Brain microvascular endothelial cell (primary cell): ENCODE measurements around the gene MYH7B.

Source experiments
- DNase-seq: peaks from one replicate; pipeline ENCODE4 v3.0.0-alpha.2; 2020
- H3K27ac ChIP-seq: fragments of 250-450 bp; sonication (Bioruptor Pico); 2 replicates; pipeline ENCODE4 v1.5.1; 2020; ENCODE audit warnings: mild to moderate bottlenecking, moderate library complexity
- H3K27me3 ChIP-seq: fragments of 250-450 bp; sonication (Bioruptor Pico); replicated peaks from 2 replicates; pipeline ENCODE4 v1.5.1; 2020; ENCODE audit warnings: mild to moderate bottlenecking
- H3K36me3 ChIP-seq: fragments of 250-450 bp; sonication (Bioruptor Pico); replicated peaks from 2 replicates; pipeline ENCODE4 v1.5.1; 2020; ENCODE audit warnings: mild to moderate bottlenecking
- H3K4me3 ChIP-seq: 2 replicates; pipeline ENCODE4 v1.5.1; 2011; ENCODE audit warnings: low read depth, mild to moderate bottlenecking, control low read depth, low read length, moderate library complexity
- in situ Hi-C: cut with HindIII; loops from 2 replicates; pipeline ENCODE4 v1.10.0; 2017; ENCODE audit warnings: low sequenced_read_pairs, low pct_ligation_motif_present
- TF ChIP-seq, protein P1 (sequence below): IDR thresholded peaks from 2 replicates; pipeline ENCODE4 v1.5.1; 2011; ENCODE audit warnings: low read depth, mild to moderate bottlenecking, moderate library complexity, low read length, control low read depth, inconsistent platforms; ENCODE audit errors: missing control alignments

The MYH7B gene

GRCh38 chr20:34926581-34926980 lies 29.1 kb upstream of the MYH7B start:
- TF ChIP-seq, protein P1, sequence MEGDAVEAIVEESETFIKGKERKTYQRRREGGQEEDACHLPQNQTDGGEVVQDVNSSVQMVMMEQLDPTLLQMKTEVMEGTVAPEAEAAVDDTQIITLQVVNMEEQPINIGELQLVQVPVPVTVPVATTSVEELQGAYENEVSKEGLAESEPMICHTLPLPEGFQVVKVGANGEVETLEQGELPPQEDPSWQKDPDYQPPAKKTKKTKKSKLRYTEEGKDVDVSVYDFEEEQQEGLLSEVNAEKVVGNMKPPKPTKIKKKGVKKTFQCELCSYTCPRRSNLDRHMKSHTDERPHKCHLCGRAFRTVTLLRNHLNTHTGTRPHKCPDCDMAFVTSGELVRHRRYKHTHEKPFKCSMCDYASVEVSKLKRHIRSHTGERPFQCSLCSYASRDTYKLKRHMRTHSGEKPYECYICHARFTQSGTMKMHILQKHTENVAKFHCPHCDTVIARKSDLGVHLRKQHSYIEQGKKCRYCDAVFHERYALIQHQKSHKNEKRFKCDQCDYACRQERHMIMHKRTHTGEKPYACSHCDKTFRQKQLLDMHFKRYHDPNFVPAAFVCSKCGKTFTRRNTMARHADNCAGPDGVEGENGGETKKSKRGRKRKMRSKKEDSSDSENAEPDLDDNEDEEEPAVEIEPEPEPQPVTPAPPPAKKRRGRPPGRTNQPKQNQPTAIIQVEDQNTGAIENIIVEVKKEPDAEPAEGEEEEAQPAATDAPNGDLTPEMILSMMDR: no peak
- Histone ChIP-seq H3K27me3 (no peaks in the 10 kb centered on the region), H3K36me3 (peaks cover 48% of the 10 kb centered on the region), H3K4me3 (no peak overlapping the region), H3K27ac (no peak overlapping the region)
- no peak for DNase-seq
- in situ Hi-C loops: no loop called here

- in situ Hi-C loops: no loop called here
- Histone ChIP-seq H3K4me3 (no peak overlapping the region), H3K27ac (no peak overlapping the region), H3K36me3 (peaks cover 48% of the 10 kb centered on the region), H3K27me3 (no peaks in the 10 kb centered on the region)
- TF ChIP-seq, protein P1: no peak
- DNase-seq: no peak
Measured at GRCh38 chr20:34927736-34928135, 27.9 kb upstream of the MYH7B start.

- H3K27ac ChIP-seq: no peak overlapping the region
- peaks cover 50% of the 10 kb centered on the region for H3K36me3 ChIP-seq
- in situ Hi-C loops: no loop called here
- H3K4me3 ChIP-seq: no peak overlapping the region
- no peaks in the 10 kb centered on the region for H3K27me3 ChIP-seq
- no peak for DNase-seq
- TF ChIP-seq, protein P1: no peak
Measured at GRCh38 chr20:34928411-34928810, 27.3 kb upstream of the MYH7B start.

- TF ChIP-seq, protein P1: no peak
- H3K36me3 ChIP-seq: peaks cover 51% of the 10 kb centered on the region
- H3K27me3 ChIP-seq: no peaks in the 10 kb centered on the region
- in situ Hi-C loops: no loop called here
- no peak overlapping the region for H3K27ac ChIP-seq
- no peak for DNase-seq
- no peak overlapping the region for H3K4me3 ChIP-seq
Measured at GRCh38 chr20:34931771-34932170, 23.9 kb upstream of the MYH7B start.

DNA sequence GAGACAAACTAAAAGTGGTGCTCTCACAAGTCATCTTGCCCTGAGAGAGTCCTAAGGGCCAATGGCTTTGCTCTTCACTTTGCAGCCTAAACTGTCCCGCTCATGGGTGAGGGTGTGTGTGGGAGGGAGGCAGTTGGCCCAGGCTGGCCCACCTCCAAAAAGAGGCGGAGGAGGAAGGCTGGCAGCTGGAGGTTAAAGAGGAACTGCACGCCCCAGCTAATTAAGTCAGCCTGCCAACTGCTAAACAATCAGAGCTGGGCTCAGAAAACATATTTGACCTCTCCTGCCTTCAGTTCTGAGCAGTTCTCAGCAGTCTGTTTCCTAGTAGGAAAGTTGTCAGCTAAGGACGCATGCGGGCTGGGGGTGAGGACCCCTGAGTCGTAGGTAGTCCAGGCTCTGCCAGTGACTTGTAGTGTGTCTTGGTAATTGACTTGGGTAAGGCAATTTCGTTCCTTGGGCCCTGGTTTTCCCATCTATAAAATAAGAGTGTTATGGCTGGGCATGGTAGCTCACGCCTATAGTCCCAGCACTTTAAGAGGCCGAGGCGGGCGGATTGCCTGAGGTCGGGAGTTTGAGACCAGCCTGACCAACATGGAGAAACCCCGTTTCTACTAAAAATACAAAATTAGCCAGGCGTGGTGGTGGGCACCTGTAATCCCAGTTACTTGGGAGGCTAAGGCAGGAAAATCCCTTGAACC lies 17.1 kb upstream of the MYH7B start:
- H3K27me3 ChIP-seq: no peaks in the 10 kb centered on the region
- no peak for DNase-seq
- TF ChIP-seq, protein P1: no peak
- in situ Hi-C loops: no loop called here
- no peak overlapping the region for H3K27ac ChIP-seq
- H3K4me3 ChIP-seq: no peak overlapping the region
- H3K36me3 ChIP-seq: peaks cover 46% of the 10 kb centered on the region

DNA sequence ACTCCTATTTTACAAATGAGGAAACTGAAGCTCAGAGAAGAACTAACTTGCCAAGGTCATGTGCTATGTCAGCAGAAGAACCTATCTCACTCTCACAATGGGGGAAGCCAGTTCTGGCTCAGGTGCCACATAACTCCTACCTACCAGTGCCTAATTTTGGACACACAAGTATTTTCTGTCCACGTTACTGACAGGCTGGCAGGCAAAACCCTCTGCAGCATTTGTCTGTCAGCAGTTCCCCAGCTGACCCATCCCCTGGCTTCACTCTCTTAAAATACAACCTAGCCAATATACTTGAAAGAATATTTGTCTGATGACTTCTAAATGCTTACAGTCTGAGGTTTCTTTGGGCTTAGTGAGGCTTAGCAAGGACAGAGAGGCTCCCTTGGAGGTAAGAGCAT lies 15.6 kb upstream of the MYH7B start:
- Histone ChIP-seq H3K36me3 (peaks cover 46% of the 10 kb centered on the region), H3K27me3 (no peaks in the 10 kb centered on the region), H3K27ac (no peak overlapping the region), H3K4me3 (no peak overlapping the region)
- in situ Hi-C loops: no loop called here
- DNase-seq: no peak
- TF ChIP-seq, protein P1: no peak
